LNCAP (cell line): Measurements from ENCODE around the gene CDC23.

Experiments
- TF ChIP-seq, protein P1 (sequence below): fragments of 450-650 bp; IDR thresholded peaks from 2 replicates; pipeline ENCODE4 v1.5.1; 2017; ENCODE audit warnings: mild to moderate bottlenecking

Gene CDC23

DNA sequence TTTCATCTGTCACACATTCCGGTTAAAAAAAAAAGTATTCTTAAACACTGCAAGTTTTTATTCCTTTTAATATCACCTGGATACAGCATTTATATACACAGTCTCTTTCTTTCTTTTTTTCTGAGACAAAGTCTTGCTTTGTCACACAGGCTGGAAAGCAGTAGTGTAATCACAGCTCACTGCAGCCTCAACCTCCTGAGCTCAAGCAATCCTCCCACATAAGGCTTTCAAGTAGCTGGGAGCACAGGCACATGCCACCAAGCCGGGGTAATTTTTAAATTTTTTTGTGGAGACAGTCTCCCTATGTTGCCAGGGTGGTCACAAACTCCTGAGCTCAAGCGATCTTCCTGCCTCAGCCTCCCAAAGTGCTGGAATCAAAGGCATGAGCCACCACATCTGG is 20.3 kb downstream of the CDC23 start:
- TF ChIP-seq, protein P1, sequence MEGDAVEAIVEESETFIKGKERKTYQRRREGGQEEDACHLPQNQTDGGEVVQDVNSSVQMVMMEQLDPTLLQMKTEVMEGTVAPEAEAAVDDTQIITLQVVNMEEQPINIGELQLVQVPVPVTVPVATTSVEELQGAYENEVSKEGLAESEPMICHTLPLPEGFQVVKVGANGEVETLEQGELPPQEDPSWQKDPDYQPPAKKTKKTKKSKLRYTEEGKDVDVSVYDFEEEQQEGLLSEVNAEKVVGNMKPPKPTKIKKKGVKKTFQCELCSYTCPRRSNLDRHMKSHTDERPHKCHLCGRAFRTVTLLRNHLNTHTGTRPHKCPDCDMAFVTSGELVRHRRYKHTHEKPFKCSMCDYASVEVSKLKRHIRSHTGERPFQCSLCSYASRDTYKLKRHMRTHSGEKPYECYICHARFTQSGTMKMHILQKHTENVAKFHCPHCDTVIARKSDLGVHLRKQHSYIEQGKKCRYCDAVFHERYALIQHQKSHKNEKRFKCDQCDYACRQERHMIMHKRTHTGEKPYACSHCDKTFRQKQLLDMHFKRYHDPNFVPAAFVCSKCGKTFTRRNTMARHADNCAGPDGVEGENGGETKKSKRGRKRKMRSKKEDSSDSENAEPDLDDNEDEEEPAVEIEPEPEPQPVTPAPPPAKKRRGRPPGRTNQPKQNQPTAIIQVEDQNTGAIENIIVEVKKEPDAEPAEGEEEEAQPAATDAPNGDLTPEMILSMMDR, result no peak

DNA sequence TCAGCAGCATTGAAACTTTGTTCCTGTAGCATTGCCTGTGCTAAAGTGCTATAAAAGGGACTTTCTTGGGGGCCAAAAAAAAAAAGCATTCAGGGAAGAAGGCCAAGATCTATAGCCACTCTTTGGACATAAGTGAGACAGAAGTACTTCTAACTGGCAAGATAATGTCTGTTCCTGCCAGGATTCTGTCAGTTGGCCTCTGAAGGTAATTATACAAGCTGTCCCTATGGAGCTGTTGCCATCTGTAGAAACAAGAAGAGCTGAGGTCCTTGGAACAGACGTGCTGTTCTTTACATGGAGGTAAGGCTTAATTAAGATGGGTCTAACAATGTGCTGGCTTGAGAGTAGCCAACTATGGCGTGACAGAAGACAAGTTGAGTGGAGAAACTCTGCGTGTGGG is 24.5 kb downstream of the CDC23 start:
- TF ChIP-seq, protein P1, result no peak

DNA sequence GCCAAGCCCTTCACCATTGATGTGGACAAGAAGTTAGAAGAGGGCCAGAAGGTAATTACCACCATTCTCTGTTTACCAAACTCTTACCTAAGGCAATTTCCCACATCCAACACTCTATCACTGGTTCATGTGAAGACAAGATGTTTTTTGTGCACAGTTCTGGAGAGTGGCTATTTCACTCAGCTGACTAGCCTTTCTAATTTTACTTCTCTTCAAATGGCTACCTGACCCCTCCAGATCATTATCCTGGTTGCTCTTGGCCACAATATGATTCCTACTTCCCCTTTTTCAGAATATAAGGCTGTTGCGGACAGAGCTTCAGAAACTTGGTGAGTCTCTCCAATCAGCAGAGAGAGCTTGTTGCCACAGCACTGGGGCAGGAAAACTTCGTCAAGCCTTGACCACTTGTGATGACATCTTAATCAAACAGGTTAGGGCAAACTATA is 27.1 kb downstream of the CDC23 start:
- TF ChIP-seq, protein P1, result no peak

DNA sequence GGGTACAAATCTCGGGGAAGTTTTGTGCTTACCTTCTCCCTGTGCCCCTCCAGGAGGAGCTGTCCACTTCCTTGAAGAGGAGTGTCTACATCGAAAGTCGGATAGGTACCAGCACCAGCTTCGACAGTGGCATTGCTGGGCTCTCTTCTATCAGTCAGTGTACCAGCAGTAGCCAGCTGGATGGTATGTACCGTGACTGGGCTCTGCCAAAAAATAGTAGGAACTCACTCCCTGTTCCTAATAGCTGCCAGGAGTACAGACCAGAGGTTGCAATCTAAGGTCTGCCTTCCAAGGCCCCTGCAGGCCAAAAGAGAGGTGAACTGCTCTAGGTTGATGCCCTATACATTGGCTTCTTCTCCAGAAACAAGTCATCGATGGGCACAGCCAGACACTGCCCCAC is 30.3 kb downstream of the CDC23 start:
- TF ChIP-seq, protein P1, result no peak

DNA sequence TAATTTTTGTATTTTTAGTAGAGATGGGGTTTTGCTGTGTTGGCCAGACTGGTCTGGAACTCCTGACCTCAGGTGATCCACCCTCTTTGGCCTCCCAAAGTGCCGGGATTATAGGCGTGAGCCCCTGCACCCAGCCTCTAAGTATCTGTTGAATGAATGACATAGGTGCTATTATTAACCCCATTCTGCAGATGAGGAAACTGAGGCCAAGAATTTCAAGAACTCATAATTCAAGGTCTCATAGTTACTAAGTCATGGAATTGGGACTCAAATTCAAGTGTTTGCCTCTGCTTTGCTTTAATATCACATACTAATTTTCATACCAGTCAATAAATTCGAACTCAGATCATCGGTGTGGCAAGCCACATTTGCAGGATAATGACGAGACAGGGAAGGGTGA is 32.3 kb downstream of the CDC23 start:
- TF ChIP-seq, protein P1, result no peak

DNA sequence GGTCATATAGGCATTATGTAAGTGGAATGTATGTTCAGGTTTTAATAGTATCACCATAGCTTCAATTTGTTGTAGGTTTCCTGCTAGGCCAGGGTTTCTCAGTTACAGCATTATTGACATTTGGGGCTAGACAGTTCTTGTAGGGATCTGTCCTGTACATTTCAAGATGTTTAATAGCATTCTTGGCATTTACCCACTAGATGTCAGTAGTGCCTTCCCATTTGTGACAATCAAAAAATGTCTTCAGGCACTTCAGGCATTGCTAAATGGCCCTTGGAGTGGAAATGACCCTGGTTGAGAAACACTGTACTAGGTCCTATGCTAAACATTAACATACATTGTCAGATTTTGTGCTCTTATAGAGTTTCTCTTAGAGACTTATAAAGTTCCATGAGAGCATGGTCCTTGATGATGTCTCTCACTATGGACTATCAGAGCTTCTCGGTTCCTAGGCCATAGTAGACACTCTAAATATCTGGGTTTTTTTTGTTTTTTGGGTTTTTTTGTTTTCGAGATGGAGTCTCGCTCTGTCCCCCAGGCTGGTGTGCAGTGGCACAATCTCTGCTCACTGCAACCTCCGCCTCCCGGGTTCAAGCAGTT is 32.8 kb downstream of the CDC23 start:
- TF ChIP-seq, protein P1, result peak; percentile 70

DNA sequence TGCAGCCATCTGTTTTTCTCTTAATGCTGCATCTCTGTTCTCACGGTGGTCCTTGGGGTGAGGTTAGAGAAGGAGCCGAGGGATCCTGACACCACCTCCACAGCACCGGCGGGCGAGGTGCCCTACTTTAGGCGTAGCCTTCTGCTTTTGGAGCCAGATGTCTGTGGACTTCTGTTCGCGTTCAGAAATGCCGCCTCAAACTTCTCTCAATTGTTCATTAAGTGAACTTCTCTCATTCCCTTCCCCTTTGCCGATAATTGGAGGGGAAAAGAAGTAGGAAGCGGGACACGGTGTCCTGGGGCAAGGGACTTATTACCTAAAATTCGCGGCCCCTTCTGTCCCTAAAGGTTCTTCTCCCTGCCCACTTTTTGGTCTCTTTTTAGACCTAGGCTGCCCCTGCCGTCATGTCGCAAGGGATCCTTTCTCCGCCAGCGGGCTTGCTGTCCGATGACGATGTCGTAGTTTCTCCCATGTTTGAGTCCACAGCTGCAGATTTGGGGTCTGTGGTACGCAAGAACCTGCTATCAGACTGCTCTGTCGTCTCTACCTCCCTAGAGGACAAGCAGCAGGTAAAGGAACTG is 33.8 kb downstream of the CDC23 start:
- TF ChIP-seq, protein P1, result no peak
